Panc1 (cell line): ENCODE results near the gene SRCAP. TPM values are rescaled to one million over a fixed set of nuclear protein-coding genes. Genes with fewer than 3 reads are reported as not detected.

Experiments
- ATAC-seq: fragments of 200-7000 bp; cut with Tn5 transposase; 2 replicates; pipeline ENCODE4 v1.9.1; 2020; ENCODE audit warnings: mild to moderate bottlenecking, moderate library complexity
- BruUV-seq: library from RNA; stranded (reverse); fragments of 400-500 nt; replicated peaks from 2 replicates; lab custom pipeline; 2021; lab: Mats Ljungman, UMichigan
- CTCF ChIA-PET: fragments of 300-600 bp; sonication (Branson Sonifier 250); formaldehyde crosslinking; loops from one replicate; lab custom pipeline; 2022; ENCODE audit warnings: antibody characterized with exemption; lab: Charles Lee
- POLR2A ChIA-PET: fragments of 300-600 bp; sonication (Branson Sonifier 250); formaldehyde crosslinking; loops from one replicate; lab custom pipeline; 2022; ENCODE audit warnings: antibody characterized with exemption; lab: Charles Lee
- DNase-seq: peaks from one replicate; pipeline ENCODE4 v3.0.0-alpha.2; 2010; ENCODE audit warnings: low read depth, low spot score
- H3K27ac ChIP-seq: 2 replicates; pipeline ENCODE4 v1.5.1; 2011; ENCODE audit warnings: mild to moderate bottlenecking, low read length, inconsistent platforms
- H3K27me3 ChIP-seq: fragments of 200-500 bp; sonication (Bioruptor generic); 2 replicates; pipeline ENCODE4 v1.6.0; 2014; ENCODE audit warnings: low read length, inconsistent platforms; ENCODE audit not compliant: control insufficient read depth, insufficient read depth
- H3K36me3 ChIP-seq: fragments of 200-500 bp; sonication (Bioruptor generic); 2 replicates; pipeline ENCODE4 v1.5.1; 2014; ENCODE audit warnings: inconsistent platforms, mild to moderate bottlenecking, low read length, moderate library complexity; ENCODE audit not compliant: control insufficient read depth, insufficient read depth
- H3K4me1 ChIP-seq: 2 replicates; pipeline ENCODE4 v1.5.1; 2011; ENCODE audit warnings: inconsistent platforms, mild to moderate bottlenecking, low read length, moderate library complexity; ENCODE audit not compliant: control insufficient read depth, insufficient read depth
- H3K4me3 ChIP-seq, 2 experiments: 2 replicates each; pipeline ENCODE4 v1.5.1; 2011 to 2012; ENCODE audit warnings: low read depth in 2 of 2, low read length in 2 of 2, mild to moderate bottlenecking in 2 of 2, inconsistent platforms in 1 of 2, moderate library complexity in 1 of 2
- H3K9me3 ChIP-seq: fragments of 200-500 bp; sonication (Bioruptor generic); 2 replicates; pipeline ENCODE4 v1.5.1; 2014; ENCODE audit warnings: low read depth, mild to moderate bottlenecking, inconsistent platforms, low read length, moderate library complexity; ENCODE audit not compliant: control insufficient read depth, insufficient read depth
- POLR2AphosphoS5 ChIP-seq: IDR thresholded peaks from 2 replicates; pipeline ENCODE4 v1.6.1; 2012; ENCODE audit warnings: mild to moderate bottlenecking, low read depth, low read length, moderate library complexity
- SIN3A ChIP-seq: IDR thresholded peaks from 2 replicates; pipeline ENCODE4 v1.6.1; 2012; ENCODE audit warnings: low read depth, mild to moderate bottlenecking, low read length, moderate library complexity, borderline replicate concordance; ENCODE audit not compliant: insufficient read depth
- TCF7L2 ChIP-seq: IDR thresholded peaks from 2 replicates; pipeline ENCODE4 v1.6.1; 2011; ENCODE audit warnings: mild to moderate bottlenecking, low read depth, low read length, inconsistent platforms
- in situ Hi-C: cut with HindIII; loops from 2 replicates; pipeline ENCODE4 v1.10.0; 2016; ENCODE audit warnings: low sequenced_read_pairs, low pct_unique_long_range_greater_than_20kb
- intact Hi-C: fragments of 100-400 bp; cut with micrococcal nuclease; formaldehyde crosslinking; loops from one replicate; pipeline ENCODE4 v1.10.0; 2022; ENCODE audit not compliant: unreplicated experiment
- total RNA-seq: library from RNA; stranded (reverse); gene quantifications from one replicate; pipeline ENCODE4 v1.2.1, GENCODE V29; 2021; ENCODE audit not compliant: unreplicated experiment
- TF ChIP-seq, protein P1 (sequence below): fragments of 450-650 bp; IDR thresholded peaks from 2 replicates; pipeline ENCODE4 v1.5.1; 2017; ENCODE audit warnings: mild to moderate bottlenecking
- TF ChIP-seq, protein P2 (sequence below), 2 experiments: IDR thresholded peaks; 2 replicates each; pipeline ENCODE4 v1.6.1; 2011 to 2012; ENCODE audit warnings: low read depth in 2 of 2, control low read depth in 1 of 2, low read length in 1 of 2, mild to moderate bottlenecking in 1 of 2, moderate library complexity in 1 of 2; ENCODE audit not compliant: insufficient read depth in 1 of 2

SRCAP gene
- total RNA-seq, 1 experiment from 2014 or later: 73.6 TPM

DNA sequence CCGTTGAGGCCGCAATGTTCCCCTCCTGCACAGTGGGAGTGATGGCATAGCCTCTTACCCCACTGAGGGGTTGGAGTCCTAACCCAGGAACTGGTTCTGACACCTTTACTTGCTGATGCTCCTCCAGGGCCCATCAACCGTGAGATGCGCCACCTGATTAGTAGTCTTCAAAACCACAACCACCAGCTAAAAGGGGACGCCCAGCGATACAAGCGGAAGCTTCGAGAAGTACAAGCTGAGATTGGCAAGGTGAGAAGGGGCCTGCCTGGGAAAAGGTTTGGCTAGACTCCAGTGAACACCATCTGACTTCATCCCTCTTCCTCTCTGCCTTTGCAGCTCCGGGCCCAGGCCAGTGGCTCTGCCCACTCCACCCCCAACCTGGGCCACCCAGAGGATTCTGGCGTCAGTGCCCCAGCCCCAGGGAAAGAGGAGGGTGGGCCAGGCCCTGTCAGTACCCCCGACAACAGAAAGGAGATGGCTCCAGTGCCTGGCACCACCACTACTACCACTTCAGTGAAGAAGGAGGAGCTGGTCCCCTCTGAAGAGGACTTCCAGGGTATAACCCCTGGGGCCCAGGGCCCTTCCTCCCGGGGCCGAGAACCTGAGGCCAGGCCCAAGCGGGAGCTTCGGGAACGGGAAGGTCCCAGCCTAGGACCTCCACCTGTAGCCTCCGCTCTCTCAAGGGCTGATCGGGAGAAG is 68.9 kb downstream of the SRCAP start:
- in situ Hi-C loops (no loop called here), intact Hi-C loops (no loop called here)
- ChIA-PET CTCF (no interaction called here), POLR2A (no interaction called here)
- ATAC-seq (no peak), DNase-seq (no peak)
- Histone ChIP-seq H3K9me3 (no peaks in the 10 kb centered on the region), H3K4me1 (peaks cover 7% of the 10 kb centered on the region), H3K27me3 (no peaks in the 10 kb centered on the region), H3K36me3 (peaks cover 27% of the 10 kb centered on the region), H3K27ac (no peak overlapping the region), H3K4me3 (no peak overlapping the region)
- no peak for TF ChIP-seq SIN3A
- TF ChIP-seq, protein P1, sequence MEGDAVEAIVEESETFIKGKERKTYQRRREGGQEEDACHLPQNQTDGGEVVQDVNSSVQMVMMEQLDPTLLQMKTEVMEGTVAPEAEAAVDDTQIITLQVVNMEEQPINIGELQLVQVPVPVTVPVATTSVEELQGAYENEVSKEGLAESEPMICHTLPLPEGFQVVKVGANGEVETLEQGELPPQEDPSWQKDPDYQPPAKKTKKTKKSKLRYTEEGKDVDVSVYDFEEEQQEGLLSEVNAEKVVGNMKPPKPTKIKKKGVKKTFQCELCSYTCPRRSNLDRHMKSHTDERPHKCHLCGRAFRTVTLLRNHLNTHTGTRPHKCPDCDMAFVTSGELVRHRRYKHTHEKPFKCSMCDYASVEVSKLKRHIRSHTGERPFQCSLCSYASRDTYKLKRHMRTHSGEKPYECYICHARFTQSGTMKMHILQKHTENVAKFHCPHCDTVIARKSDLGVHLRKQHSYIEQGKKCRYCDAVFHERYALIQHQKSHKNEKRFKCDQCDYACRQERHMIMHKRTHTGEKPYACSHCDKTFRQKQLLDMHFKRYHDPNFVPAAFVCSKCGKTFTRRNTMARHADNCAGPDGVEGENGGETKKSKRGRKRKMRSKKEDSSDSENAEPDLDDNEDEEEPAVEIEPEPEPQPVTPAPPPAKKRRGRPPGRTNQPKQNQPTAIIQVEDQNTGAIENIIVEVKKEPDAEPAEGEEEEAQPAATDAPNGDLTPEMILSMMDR: no peak
- TF ChIP-seq TCF7L2: no peak
- TF ChIP-seq, protein P2, sequence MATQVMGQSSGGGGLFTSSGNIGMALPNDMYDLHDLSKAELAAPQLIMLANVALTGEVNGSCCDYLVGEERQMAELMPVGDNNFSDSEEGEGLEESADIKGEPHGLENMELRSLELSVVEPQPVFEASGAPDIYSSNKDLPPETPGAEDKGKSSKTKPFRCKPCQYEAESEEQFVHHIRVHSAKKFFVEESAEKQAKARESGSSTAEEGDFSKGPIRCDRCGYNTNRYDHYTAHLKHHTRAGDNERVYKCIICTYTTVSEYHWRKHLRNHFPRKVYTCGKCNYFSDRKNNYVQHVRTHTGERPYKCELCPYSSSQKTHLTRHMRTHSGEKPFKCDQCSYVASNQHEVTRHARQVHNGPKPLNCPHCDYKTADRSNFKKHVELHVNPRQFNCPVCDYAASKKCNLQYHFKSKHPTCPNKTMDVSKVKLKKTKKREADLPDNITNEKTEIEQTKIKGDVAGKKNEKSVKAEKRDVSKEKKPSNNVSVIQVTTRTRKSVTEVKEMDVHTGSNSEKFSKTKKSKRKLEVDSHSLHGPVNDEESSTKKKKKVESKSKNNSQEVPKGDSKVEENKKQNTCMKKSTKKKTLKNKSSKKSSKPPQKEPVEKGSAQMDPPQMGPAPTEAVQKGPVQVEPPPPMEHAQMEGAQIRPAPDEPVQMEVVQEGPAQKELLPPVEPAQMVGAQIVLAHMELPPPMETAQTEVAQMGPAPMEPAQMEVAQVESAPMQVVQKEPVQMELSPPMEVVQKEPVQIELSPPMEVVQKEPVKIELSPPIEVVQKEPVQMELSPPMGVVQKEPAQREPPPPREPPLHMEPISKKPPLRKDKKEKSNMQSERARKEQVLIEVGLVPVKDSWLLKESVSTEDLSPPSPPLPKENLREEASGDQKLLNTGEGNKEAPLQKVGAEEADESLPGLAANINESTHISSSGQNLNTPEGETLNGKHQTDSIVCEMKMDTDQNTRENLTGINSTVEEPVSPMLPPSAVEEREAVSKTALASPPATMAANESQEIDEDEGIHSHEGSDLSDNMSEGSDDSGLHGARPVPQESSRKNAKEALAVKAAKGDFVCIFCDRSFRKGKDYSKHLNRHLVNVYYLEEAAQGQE (IDR thresholded peaks at IDR 0.05; ENCODE audit: insufficient read depth in 1 of 2, low read depth in 2 of 2, low read length in 1 of 2): no peak
- TF ChIP-seq POLR2AphosphoS5: no peak
- no TSS peak for BruUV-seq

DNA sequence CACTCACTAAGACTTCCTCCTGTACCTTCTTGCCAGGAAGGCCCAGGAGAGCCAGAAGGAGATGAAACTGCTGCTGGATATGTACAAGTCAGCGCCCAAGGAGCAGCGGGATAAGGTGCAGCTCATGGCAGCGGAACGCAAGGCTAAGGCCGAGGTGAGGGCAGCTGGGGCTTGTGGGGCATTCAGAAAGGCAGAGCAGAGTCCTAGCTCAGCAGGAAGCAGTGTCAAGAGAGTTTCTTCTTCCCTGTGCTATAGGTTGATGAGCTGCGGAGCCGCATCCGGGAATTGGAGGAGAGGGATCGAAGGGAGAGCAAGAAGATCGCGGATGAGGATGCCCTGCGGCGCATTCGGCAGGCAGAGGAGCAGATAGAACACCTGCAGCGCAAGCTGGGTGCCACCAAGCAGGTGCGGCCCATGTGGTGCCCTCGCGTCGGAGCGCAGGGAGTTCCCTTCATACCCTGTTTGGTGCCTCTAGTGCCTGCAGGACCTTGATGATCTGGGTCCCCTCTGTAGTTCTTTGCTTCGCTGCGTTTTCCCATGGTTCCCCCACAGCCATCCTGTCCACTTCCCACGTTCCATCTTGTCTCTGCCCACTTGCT is 69.7 kb downstream of the SRCAP start:
- ChIA-PET CTCF (no interaction called here), POLR2A (no interaction called here)
- no peak for ATAC-seq
- H3K27ac ChIP-seq: no peak overlapping the region
- no peaks in the 10 kb centered on the region for H3K9me3 ChIP-seq
- no peaks in the 10 kb centered on the region for H3K27me3 ChIP-seq
- H3K4me3 ChIP-seq: no peak overlapping the region
- intact Hi-C loops: no loop called here
- DNase-seq: no peak
- TF ChIP-seq, protein P1: no peak
- TF ChIP-seq TCF7L2: no peak
- no peak for TF ChIP-seq SIN3A
- TF ChIP-seq, protein P2 (IDR thresholded peaks at IDR 0.05; ENCODE audit: insufficient read depth in 1 of 2, low read depth in 2 of 2, low read length in 1 of 2): no peak
- TF ChIP-seq POLR2AphosphoS5: no peak
- in situ Hi-C loops: no loop called here
- TSS peak; percentile 47 for BruUV-seq
- no peaks in the 10 kb centered on the region for H3K4me1 ChIP-seq
- peaks cover 22% of the 10 kb centered on the region for H3K36me3 ChIP-seq
